Endodermal cell (in vitro differentiated cells): ENCODE measurements around the gene ATXN1. TPM values are rescaled to one million over a fixed set of nuclear protein-coding genes. Genes with fewer than 3 reads are reported as not detected.

Source experiments
- DNase-seq: peaks from one replicate; pipeline ENCODE4 v3.0.0-alpha.2; 2017
- H3K27ac ChIP-seq: 2 replicates; pipeline ENCODE4 v1.5.1; 2013; ENCODE audit warnings: mild to moderate bottlenecking, low read depth, low read length, moderate library complexity
- H3K27me3 ChIP-seq: 2 replicates; pipeline ENCODE4 v1.6.1; 2013; ENCODE audit warnings: mild to moderate bottlenecking, low read length, moderate library complexity; ENCODE audit not compliant: insufficient read depth, control insufficient read depth, poor library complexity, severe bottlenecking
- H3K36me3 ChIP-seq: 2 replicates; pipeline ENCODE4 v1.7.0; 2013; ENCODE audit warnings: mild to moderate bottlenecking, low read length, moderate library complexity; ENCODE audit not compliant: control insufficient read depth, insufficient read depth
- H3K4me1 ChIP-seq: one replicate; pipeline ENCODE4 v1.7.0; 2013; ENCODE audit warnings: low read length; ENCODE audit not compliant: control insufficient read depth, insufficient read depth
- H3K4me3 ChIP-seq: 2 replicates; pipeline ENCODE4 v1.5.1; 2013; ENCODE audit warnings: mild to moderate bottlenecking, low read length, moderate library complexity
- H3K9ac ChIP-seq: 2 replicates; pipeline ENCODE4 v1.6.1; 2013; ENCODE audit warnings: mild to moderate bottlenecking, low read length, moderate library complexity; ENCODE audit not compliant: poor library complexity, severe bottlenecking; ENCODE audit errors: extremely low read depth
- H3K9me3 ChIP-seq: 2 replicates; pipeline ENCODE4 v1.6.1; 2013; ENCODE audit warnings: mild to moderate bottlenecking, low read length, moderate library complexity; ENCODE audit not compliant: control insufficient read depth
- H3K27ac Mint-ChIP-seq: 2 replicates; pipeline ENCODE4 v1.8.0; 2020; ENCODE audit warnings: mixed read lengths
- H3K27me3 Mint-ChIP-seq: 2 replicates; pipeline ENCODE4 v1.8.0; 2021; ENCODE audit warnings: mild to moderate bottlenecking, mixed read lengths; ENCODE audit not compliant: insufficient read depth
- H3K36me3 Mint-ChIP-seq: 2 replicates; pipeline ENCODE4 v1.8.0; 2020; ENCODE audit warnings: low read depth, mixed read lengths
- H3K4me1 Mint-ChIP-seq: 2 replicates; pipeline ENCODE4 v1.8.0; 2020; ENCODE audit warnings: mixed read lengths
- H3K4me3 Mint-ChIP-seq: 2 replicates; pipeline ENCODE4 v1.8.0; 2020; ENCODE audit warnings: mild to moderate bottlenecking, moderate library complexity, mixed read lengths
- H3K9me3 Mint-ChIP-seq: 2 replicates; pipeline ENCODE4 v1.8.0; 2020; ENCODE audit warnings: mild to moderate bottlenecking, mixed read lengths
- CTCF ChIP-seq: fragments of 200-600 bp; sonication (generic); conservative IDR thresholded peaks from 2 replicates; pipeline ENCODE4 v1.5.0; 2021; ENCODE audit warnings: antibody characterized with exemption, mild to moderate bottlenecking
- WGBS, 2 experiments: methylation state at CpG; one replicate each; pipeline versions ENCODE4 v1.1.5 to v1.1.7; 2013; ENCODE audit warnings: missing lambda C conversion rate in 2 of 2, mixed read lengths in 1 of 2; ENCODE audit not compliant: insufficient coverage in 1 of 2, insufficient read length in 1 of 2; 5-methylcytosine and 5-hydroxymethylcytosine counted together
- total RNA-seq, 2 donors: library from RNA; stranded (reverse); fragmentation: NEBNext Ultra II Directional in 1 of 2; extraction: Animal tissue kit (Norgen Biotek cat#: 25700) in 1 of 2; gene quantifications; 2 replicates in 1 of 2; 3 replicates in 1 of 2; pipeline ENCODE4 v1.2.1, GENCODE V29; 2021

ATXN1 gene
- total RNA-seq, 2 donors from 2014 or later = 10.4 to 15.9 TPM

- Histone ChIP-seq H3K4me3 (no peak overlapping the region), H3K27me3 (no peaks in the 10 kb centered on the region), H3K4me1 (no peaks in the 10 kb centered on the region), H3K36me3 (no peaks in the 10 kb centered on the region), H3K9ac (no peak overlapping the region), H3K9me3 (no peaks in the 10 kb centered on the region), H3K27ac (no peak overlapping the region)
- H3K4me1 Mint-ChIP-seq = no peaks in the 10 kb centered on the region
- no peak for TF ChIP-seq CTCF
- H3K4me3 Mint-ChIP-seq = no peak overlapping the region
- 93 to 96% methylated on average over 4 to 5 of the region's 5 CpGs for WGBS, 2 experiments
- no peaks in the 10 kb centered on the region for H3K27me3 Mint-ChIP-seq
- DNase-seq = no peak
- H3K27ac Mint-ChIP-seq = no peak overlapping the region
- H3K36me3 Mint-ChIP-seq = no peaks in the 10 kb centered on the region
- H3K9me3 Mint-ChIP-seq = no peaks in the 10 kb centered on the region
Measured at GRCh38 chr6:16535564-16535963, 225.7 kb downstream of the ATXN1 start.

DNA sequence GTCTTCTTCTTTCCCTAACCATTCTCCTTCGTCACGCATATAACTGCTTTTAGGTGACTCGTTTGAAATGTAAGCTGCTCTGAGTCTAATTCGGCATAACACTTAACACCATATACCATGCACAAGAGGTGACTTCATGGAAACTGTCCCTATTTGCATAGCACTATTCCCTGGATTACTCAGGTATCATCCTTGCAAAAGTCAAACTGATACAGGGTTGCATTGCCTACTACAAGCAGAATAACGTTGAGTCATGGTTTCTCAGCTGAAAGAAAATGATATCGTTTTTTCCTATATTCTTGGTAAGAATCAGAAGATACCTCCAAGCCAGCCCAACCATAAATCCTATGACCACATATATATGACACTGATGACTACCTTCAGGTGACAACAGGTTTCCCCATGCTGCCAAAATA lies 227.5 kb downstream of the ATXN1 start:
- Histone ChIP-seq H3K4me3 (no peak overlapping the region), H3K36me3 (no peaks in the 10 kb centered on the region), H3K27me3 (no peaks in the 10 kb centered on the region), H3K27ac (no peak overlapping the region), H3K9me3 (no peaks in the 10 kb centered on the region), H3K4me1 (no peaks in the 10 kb centered on the region), H3K9ac (no peak overlapping the region)
- no peak for DNase-seq
- Mint-ChIP-seq H3K36me3 (no peaks in the 10 kb centered on the region), H3K4me1 (no peaks in the 10 kb centered on the region), H3K9me3 (no peaks in the 10 kb centered on the region), H3K27me3 (no peaks in the 10 kb centered on the region), H3K4me3 (no peak overlapping the region), H3K27ac (no peak overlapping the region)
- 92 to 98% methylated on average over 6 of the region's 6 CpGs for WGBS, 2 experiments
- TF ChIP-seq CTCF = no peak

GRCh38 chr6:16533210-16533609 lies 228.1 kb downstream of the ATXN1 start:
- WGBS, 2 experiments = 70 to 93% methylated on average over 2 of the region's 2 CpGs
- Mint-ChIP-seq H3K27ac (no peak overlapping the region), H3K9me3 (no peaks in the 10 kb centered on the region), H3K36me3 (no peaks in the 10 kb centered on the region), H3K4me3 (no peak overlapping the region), H3K4me1 (no peaks in the 10 kb centered on the region), H3K27me3 (no peaks in the 10 kb centered on the region)
- Histone ChIP-seq H3K9ac (no peak overlapping the region), H3K27me3 (no peaks in the 10 kb centered on the region), H3K4me1 (no peaks in the 10 kb centered on the region), H3K27ac (no peak overlapping the region), H3K9me3 (no peaks in the 10 kb centered on the region), H3K4me3 (no peak overlapping the region), H3K36me3 (no peaks in the 10 kb centered on the region)
- TF ChIP-seq CTCF = no peak
- DNase-seq = no peak
